ENCODE results near the gene NELL1.

NELL1 gene

DNA sequence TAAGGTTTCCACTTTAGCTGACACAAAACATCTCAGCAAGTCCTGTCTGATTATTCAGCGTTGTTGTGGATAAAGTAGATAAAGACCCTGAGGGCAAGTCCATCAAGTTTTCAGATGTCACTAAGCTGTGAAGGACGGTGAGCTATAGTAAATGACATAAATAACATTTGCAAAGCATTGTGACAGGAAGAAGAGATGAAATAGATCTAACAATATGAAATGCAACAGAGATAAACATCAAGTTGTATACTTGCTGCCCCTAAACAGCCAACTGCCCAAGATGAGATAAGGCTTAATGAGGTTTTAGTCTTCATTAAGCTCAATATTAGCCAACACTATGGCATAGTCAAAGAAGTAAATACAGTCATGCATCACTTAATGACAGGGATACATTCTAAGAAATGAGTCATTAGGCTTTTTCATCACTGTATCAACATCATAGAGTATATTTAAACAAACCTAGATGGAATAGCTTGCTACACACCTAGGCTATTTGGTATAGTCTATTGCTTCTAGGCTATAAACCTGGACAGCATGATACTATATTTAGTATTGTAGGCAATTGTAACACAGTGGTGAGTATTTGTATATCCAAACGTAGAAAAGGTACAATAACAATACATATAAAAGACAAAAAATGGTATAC is 898.4 kb downstream of the NELL1 start:
- no peak for FAIRE-seq
- no peak for DNase-seq (ENCODE audit: insufficient read length, low spot score)
- no peak for TF ChIP-seq PAX5 (IDR thresholded peaks at IDR 0.05; ENCODE audit: insufficient read depth, low read length, severe bottlenecking)
- no peak for TF ChIP-seq TAF1 (IDR thresholded peaks at IDR 0.05; ENCODE audit: low read depth, low read length)
- no peak for TF ChIP-seq POLR2A (IDR thresholded peaks at IDR 0.05; ENCODE audit: low read depth, low read length)
- TF ChIP-seq POU2F2 (IDR thresholded peaks at IDR 0.05; ENCODE audit: low read depth, low read length): no peak
- TF ChIP-seq POLR2AphosphoS5 (IDR thresholded peaks at IDR 0.05; ENCODE audit: low read depth, low read length): no peak
- no peak for TF ChIP-seq SPI1 (IDR thresholded peaks at IDR 0.05; ENCODE audit: low read depth, low read length)

DNA sequence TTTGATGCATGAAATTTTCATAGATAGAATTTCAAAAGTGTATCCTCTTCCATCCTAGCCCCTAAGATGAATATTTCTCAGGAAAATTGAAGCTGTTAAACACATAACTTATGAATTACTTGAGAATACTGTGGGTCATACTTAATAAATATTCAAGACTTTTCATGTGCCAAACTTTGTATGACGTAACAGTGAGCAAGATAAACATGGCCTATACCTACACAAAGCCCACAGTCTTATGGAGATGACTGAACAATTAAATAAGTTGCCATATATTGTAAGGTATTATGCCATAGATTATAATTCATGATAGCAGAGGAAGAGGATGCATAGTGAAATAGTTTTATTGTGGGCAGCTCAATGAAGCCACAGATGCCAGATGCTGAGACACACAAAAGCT is 902.8 kb downstream of the NELL1 start:
- no peak for TF ChIP-seq POLR2A (IDR thresholded peaks at IDR 0.05; ENCODE audit: low read depth, low read length)
- TF ChIP-seq POLR2AphosphoS5 (IDR thresholded peaks at IDR 0.05; ENCODE audit: low read depth, low read length): no peak
- no peak for TF ChIP-seq TAF1 (IDR thresholded peaks at IDR 0.05; ENCODE audit: low read depth, low read length)
- no peak for TF ChIP-seq SPI1 (IDR thresholded peaks at IDR 0.05; ENCODE audit: low read depth, low read length)
- TF ChIP-seq PAX5 (IDR thresholded peaks at IDR 0.05; ENCODE audit: insufficient read depth, low read length, severe bottlenecking): no peak
- no peak for TF ChIP-seq POU2F2 (IDR thresholded peaks at IDR 0.05; ENCODE audit: low read depth, low read length)
- DNase-seq (ENCODE audit: insufficient read length, low spot score): no peak
- no peak for FAIRE-seq

DNA sequence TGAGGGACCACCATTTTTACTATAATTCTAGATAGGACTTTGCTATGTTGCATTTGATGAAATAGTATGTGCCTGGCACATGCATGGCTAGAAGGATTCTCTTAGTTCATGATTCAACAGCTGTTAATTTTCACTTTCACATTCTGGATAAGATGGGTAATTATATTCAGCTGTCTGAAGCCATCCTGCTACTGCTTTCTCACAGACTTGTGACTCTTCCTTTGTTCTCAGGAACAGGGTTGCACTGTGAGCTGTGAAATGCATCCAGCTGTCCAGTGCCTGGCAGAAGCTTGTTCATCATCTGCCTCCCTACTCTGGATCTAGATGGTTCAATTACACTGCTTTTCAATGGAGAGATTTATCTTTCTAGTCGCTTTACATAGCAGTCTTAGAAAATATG is 913.4 kb downstream of the NELL1 start:
- FAIRE-seq (no peak), DNase-seq (ENCODE audit: insufficient read length, low spot score) (no peak)
- no peak for TF ChIP-seq POU2F2 (IDR thresholded peaks at IDR 0.05; ENCODE audit: low read depth, low read length)
- no peak for TF ChIP-seq PAX5 (IDR thresholded peaks at IDR 0.05; ENCODE audit: insufficient read depth, low read length, severe bottlenecking)
- TF ChIP-seq SPI1 (IDR thresholded peaks at IDR 0.05; ENCODE audit: low read depth, low read length): no peak
- TF ChIP-seq TAF1 (IDR thresholded peaks at IDR 0.05; ENCODE audit: low read depth, low read length): no peak
- no peak for TF ChIP-seq POLR2AphosphoS5 (IDR thresholded peaks at IDR 0.05; ENCODE audit: low read depth, low read length)
- no peak for TF ChIP-seq POLR2A (IDR thresholded peaks at IDR 0.05; ENCODE audit: low read depth, low read length)

DNA sequence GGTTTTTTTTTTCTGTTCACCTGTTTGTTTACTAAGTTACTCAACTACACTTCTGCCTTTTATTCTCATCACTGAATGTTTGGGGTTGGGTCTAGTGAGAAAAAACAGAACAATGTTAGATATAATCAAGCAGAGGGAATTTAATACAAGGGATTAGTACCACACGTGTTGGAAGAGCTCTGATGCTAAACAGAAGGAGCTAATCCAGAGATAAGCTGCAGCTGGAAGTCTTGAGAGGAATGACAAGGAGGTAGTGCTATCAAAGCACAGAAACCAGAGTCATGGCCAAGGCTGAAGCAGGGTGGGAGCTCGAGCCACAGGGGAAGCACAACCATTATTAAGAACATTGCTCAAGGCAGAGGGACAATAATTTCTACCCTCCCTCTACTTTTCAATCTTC is 919.4 kb downstream of the NELL1 start:
- DNase-seq (ENCODE audit: insufficient read length, low spot score): no peak
- TF ChIP-seq POLR2A (IDR thresholded peaks at IDR 0.05; ENCODE audit: low read depth, low read length) (no peak), POLR2AphosphoS5 (IDR thresholded peaks at IDR 0.05; ENCODE audit: low read depth, low read length) (no peak), POU2F2 (IDR thresholded peaks at IDR 0.05; ENCODE audit: low read depth, low read length) (no peak), TAF1 (IDR thresholded peaks at IDR 0.05; ENCODE audit: low read depth, low read length) (no peak), PAX5 (IDR thresholded peaks at IDR 0.05; ENCODE audit: insufficient read depth, low read length, severe bottlenecking) (no peak), SPI1 (IDR thresholded peaks at IDR 0.05; ENCODE audit: low read depth, low read length) (no peak)
- no peak for FAIRE-seq

DNA sequence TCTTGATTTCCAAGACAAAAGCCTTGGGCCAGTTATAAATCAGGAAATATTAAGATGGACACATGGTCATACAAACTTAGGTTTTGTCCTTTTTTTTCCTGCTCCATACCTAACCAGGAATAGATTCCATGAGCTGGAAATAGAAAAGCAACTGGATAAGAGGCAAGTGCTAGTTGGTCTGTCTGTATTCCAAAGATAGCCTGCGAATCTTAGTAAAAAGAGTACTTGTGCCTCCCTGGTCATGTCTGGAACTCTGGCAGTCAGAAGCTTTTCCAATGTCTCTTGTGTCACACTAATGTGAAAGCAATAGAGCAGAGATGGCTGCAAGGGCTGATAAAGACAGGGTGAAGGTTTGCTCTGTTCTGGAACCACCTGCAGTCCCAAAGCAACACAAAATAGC is 933.3 kb downstream of the NELL1 start:
- TF ChIP-seq SPI1 (IDR thresholded peaks at IDR 0.05; ENCODE audit: low read depth, low read length): no peak
- no peak for TF ChIP-seq POLR2A (IDR thresholded peaks at IDR 0.05; ENCODE audit: low read depth, low read length)
- no peak for DNase-seq (ENCODE audit: insufficient read length, low spot score)
- FAIRE-seq: no peak

DNA sequence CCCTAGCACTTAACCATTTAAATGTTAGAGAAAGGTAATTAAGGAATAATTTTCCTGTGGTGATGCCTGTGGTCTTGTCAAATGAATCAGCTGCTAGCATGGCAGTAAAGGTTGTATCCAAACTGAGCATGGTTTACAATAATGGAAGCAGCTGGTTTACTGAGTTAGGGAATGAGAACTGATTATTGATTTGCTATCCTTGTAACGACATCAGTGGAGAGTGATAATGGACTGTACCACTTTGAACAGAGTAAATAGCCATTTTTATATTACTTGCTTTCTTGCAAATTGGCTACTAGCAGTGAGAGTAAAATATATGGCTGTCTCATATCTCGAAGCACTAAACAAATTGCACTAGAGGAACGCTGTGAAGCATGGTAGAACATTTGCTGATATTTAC is 934.5 kb downstream of the NELL1 start:
- TF ChIP-seq SPI1 (IDR thresholded peaks at IDR 0.05; ENCODE audit: low read depth, low read length): no peak
- no peak for TF ChIP-seq TAF1 (IDR thresholded peaks at IDR 0.05; ENCODE audit: low read depth, low read length)
- no peak for TF ChIP-seq PAX5 (IDR thresholded peaks at IDR 0.05; ENCODE audit: insufficient read depth, low read length, severe bottlenecking)
- TF ChIP-seq POLR2A (IDR thresholded peaks at IDR 0.05; ENCODE audit: low read depth, low read length): no peak
- TF ChIP-seq POU2F2 (IDR thresholded peaks at IDR 0.05; ENCODE audit: low read depth, low read length): no peak
- TF ChIP-seq POLR2AphosphoS5 (IDR thresholded peaks at IDR 0.05; ENCODE audit: low read depth, low read length): no peak
- FAIRE-seq: no peak
- DNase-seq (ENCODE audit: insufficient read length, low spot score): no peak

DNA sequence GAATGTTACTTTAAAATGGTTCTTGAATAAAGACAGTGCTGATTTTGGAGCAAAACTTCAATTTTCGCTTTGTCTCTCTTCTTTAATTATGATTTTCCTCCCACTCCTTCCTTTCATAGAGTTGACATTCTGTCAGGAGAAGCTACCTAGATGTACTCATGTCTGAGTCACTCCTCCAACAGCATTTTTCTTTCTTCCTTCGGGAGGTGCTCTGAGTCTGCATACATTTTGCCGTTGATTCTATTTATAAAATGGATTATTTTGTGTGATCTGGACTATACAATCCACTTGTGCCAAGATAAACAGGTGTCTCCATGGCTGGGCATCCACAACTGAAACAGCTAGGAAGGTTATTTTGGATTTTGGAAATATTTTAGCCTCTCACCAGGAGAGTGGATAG is 935.2 kb downstream of the NELL1 start:
- no peak for TF ChIP-seq TAF1 (IDR thresholded peaks at IDR 0.05; ENCODE audit: low read depth, low read length)
- TF ChIP-seq POU2F2 (IDR thresholded peaks at IDR 0.05; ENCODE audit: low read depth, low read length): no peak
- TF ChIP-seq POLR2A (IDR thresholded peaks at IDR 0.05; ENCODE audit: low read depth, low read length): no peak
- no peak for TF ChIP-seq PAX5 (IDR thresholded peaks at IDR 0.05; ENCODE audit: insufficient read depth, low read length, severe bottlenecking)
- no peak for TF ChIP-seq POLR2AphosphoS5 (IDR thresholded peaks at IDR 0.05; ENCODE audit: low read depth, low read length)
- DNase-seq (ENCODE audit: insufficient read length, low spot score) (no peak), FAIRE-seq (no peak)

DNA sequence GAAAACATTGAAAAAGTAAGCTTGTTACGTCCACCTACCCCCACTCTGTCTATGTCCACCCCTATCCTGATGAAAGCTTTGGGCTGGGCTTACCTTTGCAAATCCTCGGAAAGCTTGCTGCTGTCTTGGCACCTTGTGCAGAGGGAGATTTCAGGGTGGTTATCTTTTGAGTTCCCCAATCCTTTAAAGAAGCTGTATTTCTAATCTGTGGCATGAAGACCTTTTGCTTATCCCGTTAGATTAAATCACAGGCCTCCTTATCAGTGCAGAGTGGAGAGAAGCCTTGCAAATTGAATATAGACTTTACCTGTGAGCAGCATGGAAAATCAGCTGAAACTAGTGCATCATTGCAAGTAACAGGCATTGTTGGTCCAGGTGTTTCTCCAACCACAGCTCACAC is 942.9 kb downstream of the NELL1 start:
- no peak for DNase-seq (ENCODE audit: insufficient read length, low spot score)
- FAIRE-seq: no peak
- TF ChIP-seq POLR2AphosphoS5 (IDR thresholded peaks at IDR 0.05; ENCODE audit: low read depth, low read length): no peak
- no peak for TF ChIP-seq TAF1 (IDR thresholded peaks at IDR 0.05; ENCODE audit: low read depth, low read length)
- TF ChIP-seq SPI1 (IDR thresholded peaks at IDR 0.05; ENCODE audit: low read depth, low read length): no peak
- no peak for TF ChIP-seq POU2F2 (IDR thresholded peaks at IDR 0.05; ENCODE audit: low read depth, low read length)
- no peak for TF ChIP-seq PAX5 (IDR thresholded peaks at IDR 0.05; ENCODE audit: insufficient read depth, low read length, severe bottlenecking)
- TF ChIP-seq POLR2A (IDR thresholded peaks at IDR 0.05; ENCODE audit: low read depth, low read length): no peak

DNA sequence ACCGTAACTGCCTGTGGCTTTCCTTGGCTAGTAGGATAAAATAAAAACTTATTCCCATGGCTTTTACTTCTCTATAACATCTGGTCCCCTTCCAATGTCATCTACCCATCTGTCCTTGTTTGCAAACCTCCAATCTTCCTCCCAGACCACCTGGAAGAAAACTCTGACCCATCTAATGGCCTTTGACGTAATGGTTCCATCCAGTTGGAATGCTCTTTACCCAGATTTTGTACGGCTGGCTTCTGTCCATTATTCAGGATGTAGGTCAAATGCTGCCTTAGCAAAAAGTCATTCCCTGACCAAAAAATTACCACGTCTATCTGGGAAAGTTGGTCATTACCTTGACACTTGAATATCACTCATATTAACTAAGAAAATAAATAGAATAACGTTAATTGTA is 945.6 kb downstream of the NELL1 start:
- no peak for TF ChIP-seq TAF1 (IDR thresholded peaks at IDR 0.05; ENCODE audit: low read depth, low read length)
- TF ChIP-seq POU2F2 (IDR thresholded peaks at IDR 0.05; ENCODE audit: low read depth, low read length): no peak
- TF ChIP-seq POLR2A (IDR thresholded peaks at IDR 0.05; ENCODE audit: low read depth, low read length): no peak
- no peak for TF ChIP-seq PAX5 (IDR thresholded peaks at IDR 0.05; ENCODE audit: insufficient read depth, low read length, severe bottlenecking)
- TF ChIP-seq SPI1 (IDR thresholded peaks at IDR 0.05; ENCODE audit: low read depth, low read length): no peak
- TF ChIP-seq POLR2AphosphoS5 (IDR thresholded peaks at IDR 0.05; ENCODE audit: low read depth, low read length): no peak
- no peak for FAIRE-seq

DNA sequence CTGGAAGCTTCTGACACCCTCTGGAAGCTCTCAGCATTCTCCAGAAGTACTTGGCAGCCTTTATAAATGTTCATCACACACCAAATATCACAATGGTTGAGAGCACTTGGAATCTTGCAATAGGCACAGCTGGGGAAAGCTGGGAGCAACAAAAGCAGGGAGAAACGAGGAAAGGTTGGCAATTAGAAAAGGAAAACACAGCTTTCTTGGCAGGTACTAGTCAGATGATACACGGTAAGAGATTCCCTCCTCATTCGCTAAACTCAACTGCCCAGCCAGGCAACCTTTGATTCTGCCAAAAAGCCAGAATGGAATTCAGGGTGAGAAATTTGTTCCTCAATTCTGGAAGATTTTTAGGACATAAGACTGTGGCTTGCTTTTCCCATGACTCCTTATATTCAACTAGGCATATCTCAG is 946.6 kb downstream of the NELL1 start:
- FAIRE-seq: no peak
- TF ChIP-seq POLR2A (IDR thresholded peaks at IDR 0.05; ENCODE audit: low read depth, low read length) (no peak), POLR2AphosphoS5 (IDR thresholded peaks at IDR 0.05; ENCODE audit: low read depth, low read length) (no peak), POU2F2 (IDR thresholded peaks at IDR 0.05; ENCODE audit: low read depth, low read length) (no peak), TAF1 (IDR thresholded peaks at IDR 0.05; ENCODE audit: low read depth, low read length) (no peak), PAX5 (IDR thresholded peaks at IDR 0.05; ENCODE audit: insufficient read depth, low read length, severe bottlenecking) (no peak), SPI1 (IDR thresholded peaks at IDR 0.05; ENCODE audit: low read depth, low read length) (no peak)
- no peak for DNase-seq (ENCODE audit: insufficient read length, low spot score)

More for the DNA sequence above, 945.6 kb downstream of the NELL1 start:
- DNase-seq (ENCODE audit: insufficient read length, low spot score): no peak
